HG02763 (cell line): ENCODE data around the gene EDC4.

Source experiments
- ATAC-seq: cut with Tn5 transposase; IDR thresholded peaks from one replicate; pipeline ENCODE4 v1.9.1; 2021; ENCODE audit warnings: mild to moderate bottlenecking, moderate library complexity; ENCODE audit not compliant: unreplicated experiment

The EDC4 gene

DNA sequence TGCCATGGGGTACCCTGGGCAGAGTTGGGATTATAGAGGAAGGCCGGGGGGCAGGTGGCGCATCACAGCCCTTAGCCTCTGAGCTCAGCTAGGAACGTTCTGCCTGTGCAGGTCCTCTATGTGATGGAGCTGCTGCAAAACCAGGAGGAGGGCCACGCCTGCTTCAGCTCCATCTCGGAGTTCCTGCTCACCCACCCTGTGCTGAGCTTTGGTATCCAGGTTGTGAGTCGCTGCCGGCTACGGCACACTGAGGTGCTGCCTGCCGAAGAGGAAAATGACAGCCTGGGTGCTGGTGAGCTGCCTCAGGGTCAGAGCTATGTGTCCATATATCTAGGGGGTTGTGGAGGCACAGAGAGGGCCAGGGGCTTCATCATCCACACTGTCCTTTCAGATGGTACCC, 6.0 kb downstream of the EDC4 start:
- no peak for ATAC-seq

DNA sequence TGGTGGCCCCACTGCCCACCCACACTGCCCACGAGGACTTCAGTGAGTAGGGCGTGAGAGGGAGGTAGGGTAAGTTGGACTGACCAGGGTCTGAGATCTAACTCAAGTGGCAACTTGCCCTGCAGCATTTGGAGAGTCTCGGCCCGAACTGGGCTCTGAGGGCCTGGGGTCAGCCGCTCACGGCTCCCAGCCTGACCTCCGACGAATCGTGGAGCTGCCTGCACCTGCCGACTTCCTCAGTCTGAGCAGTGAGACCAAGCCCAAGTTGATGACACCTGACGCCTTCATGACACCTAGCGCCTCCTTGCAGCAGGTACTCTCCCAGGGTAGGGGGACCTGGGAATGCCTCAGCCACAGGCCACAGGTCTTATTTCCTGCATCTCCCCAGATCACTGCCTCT, 6.6 kb downstream of the EDC4 start:
- ATAC-seq, result no peak

DNA sequence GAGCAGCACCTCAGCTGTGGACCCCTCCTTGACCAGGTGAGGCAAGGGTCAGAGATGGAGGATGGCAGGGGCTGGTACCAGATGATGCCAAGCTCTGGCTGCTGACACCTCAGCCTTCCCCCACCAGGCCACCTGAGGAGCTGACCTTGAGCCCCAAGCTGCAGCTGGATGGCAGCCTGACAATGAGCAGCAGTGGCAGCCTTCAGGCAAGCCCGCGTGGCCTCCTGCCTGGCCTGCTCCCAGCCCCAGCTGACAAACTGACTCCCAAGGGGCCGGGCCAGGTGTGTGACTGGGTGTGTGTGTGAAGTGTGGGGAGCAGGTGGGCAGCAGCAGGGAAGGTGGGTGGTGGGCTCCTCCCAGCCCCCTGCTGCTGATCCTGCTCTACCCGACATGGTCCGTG, 7.1 kb downstream of the EDC4 start:
- no peak for ATAC-seq

DNA sequence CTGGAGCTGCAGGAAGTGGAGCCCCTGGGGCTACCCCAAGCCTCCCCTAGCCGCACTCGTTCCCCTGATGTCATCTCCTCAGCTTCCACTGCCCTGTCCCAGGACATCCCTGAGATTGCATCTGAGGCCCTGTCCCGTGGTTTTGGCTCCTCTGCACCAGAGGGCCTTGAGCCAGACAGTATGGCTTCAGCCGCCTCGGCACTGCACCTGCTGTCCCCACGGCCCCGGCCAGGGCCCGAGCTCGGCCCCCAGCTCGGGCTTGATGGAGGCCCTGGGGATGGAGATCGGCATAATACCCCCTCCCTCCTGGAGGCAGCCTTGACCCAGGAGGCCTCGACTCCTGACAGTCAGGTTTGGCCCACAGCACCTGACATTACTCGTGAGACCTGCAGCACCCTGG, 7.7 kb downstream of the EDC4 start:
- ATAC-seq, result no peak

DNA sequence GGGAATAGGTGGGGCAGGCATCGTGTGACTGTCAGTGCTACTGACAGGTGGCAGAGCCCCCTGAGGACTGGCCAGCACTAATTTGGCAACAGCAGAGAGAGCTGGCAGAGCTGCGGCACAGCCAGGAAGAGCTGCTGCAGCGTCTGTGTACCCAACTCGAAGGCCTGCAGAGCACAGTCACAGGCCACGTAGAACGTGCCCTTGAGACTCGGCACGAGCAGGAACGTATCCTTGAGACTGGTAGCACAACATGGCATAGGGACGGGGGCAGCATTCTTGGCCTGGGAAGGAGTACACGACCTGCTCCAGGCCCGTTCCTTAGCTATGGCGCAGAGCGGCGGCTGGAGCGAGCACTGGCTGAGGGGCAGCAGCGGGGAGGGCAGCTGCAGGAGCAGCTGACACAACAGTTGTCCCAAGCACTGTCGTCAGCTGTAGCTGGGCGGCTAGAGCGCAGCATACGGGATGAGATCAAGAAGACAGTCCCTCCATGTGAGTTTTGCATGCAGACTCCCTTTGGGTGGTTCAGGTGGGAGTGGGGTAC, 8.8 kb downstream of the EDC4 start:
- ATAC-seq, result no peak

DNA sequence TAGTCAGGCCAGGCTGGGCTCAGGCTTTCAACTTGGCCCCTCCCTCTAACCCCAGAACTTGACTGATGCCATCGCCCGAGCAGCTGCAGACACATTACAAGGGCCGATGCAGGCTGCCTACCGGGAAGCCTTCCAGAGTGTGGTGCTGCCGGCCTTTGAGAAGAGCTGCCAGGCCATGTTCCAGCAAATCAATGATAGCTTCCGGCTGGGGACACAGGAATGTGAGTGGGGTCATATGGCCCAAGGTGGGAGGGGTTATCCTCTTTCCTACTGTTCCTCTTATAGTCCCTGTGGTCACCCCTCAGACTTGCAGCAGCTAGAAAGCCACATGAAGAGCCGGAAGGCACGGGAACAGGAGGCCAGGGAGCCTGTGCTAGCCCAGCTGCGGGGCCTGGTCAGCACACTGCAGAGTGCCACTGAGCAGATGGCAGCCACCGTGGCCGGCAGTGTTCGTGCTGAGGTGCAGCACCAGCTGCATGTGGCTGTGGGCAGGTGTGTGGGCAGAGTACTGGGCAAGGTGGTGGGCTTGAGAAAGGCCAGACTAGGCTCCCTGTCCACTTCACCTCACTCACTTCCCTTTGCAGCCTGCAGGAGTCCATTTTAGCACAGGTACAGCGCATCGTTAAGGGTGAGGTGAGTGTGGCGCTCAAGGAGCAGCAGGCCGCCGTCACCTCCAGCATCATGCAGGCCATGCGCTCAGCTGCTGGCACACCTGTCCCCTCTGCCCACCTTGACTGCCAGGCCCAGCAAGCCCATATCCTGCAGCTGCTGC, 9.7 kb downstream of the EDC4 start:
- no peak for ATAC-seq

DNA sequence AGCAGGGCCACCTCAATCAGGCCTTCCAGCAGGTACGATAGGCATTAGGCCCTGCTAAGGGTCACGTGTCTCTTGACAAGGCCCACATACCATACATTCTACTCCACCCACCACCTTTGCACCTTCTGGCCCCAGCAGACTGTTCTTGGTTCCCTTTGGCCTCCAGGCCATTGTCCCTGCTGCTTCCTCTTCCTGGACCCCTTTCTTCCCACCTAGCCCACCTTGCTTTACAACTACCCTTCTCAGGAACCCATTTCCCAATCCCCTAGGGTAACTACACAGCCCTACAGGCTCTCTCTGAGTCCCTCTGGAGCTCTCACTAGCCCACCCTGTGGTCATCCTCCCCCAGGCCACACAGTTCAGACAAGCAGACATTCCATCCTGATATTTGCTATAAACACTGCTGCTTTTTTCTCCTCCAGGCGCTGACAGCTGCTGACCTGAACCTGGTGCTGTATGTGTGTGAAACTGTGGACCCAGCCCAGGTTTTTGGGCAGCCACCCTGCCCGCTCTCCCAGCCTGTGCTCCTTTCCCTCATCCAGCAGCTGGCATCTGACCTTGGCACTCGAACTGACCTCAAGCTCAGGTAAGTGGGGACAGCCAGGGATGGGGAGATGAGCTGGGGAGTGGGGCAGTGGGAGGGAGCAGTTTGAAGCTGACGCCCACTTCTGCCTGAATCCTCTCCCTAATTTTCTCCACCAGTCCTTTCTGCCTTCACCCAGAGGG, 10.5 kb downstream of the EDC4 start:
- no peak for ATAC-seq

DNA sequence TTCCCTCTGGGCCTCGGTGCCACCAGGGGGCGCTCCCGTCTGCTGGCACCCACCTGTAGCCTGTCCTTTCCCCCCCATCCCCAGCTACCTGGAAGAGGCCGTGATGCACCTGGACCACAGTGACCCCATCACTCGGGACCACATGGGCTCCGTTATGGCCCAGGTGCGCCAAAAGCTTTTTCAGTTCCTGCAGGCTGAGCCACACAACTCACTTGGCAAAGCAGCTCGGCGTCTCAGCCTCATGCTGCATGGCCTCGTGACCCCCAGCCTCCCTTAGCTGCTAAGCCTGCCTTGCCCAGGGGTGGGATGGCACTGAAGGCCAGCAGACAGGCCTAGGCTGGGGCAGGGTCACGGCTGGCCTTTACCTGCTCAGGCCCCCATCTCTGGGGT, 11.0 kb downstream of the EDC4 start:
- ATAC-seq, result no peak

DNA sequence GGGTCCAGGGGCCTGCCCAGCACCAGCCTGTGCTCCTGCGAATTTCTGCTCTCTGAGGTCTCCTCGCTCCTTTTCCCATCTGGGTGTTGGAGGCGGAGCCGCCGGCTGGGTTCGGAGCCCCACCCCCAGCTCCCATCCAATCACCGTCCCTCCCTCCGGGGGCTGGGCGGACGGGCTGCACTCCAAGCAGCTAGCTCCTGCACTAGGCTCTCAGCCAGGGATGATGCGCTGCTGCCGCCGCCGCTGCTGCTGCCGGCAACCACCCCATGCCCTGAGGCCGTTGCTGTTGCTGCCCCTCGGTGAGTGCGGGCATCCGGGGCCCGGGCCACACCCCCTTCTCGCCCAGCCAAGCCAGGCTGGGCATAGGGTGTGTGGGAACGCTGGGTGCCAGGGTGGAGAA, 11.8 kb downstream of the EDC4 start, which contains the start of gene NRN1L:
TSS of gene NRN1L (plus strand) at position 202 of the 400 bp plus-strand sequence. CDS start at position 221, 19 bp downstream.
- ATAC-seq, result no peak

DNA sequence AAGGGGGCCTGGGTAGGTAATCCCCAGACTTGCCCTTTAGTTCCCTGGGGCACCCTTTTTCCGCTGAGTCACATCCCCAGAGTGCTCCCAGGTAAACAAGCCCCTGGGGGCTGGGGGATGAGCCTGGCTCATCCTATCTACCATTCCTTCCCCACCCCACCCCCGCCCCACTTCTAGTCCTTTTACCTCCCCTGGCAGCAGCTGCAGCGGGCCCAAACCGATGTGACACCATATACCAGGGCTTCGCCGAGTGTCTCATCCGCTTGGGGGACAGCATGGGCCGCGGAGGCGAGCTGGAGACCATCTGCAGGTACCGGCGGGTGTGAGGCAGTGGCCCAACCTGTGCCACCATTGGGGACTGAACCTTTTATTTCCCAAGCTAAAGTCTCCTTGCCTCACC, 12.7 kb downstream of the EDC4 start:
- ATAC-seq, result no peak

DNA sequence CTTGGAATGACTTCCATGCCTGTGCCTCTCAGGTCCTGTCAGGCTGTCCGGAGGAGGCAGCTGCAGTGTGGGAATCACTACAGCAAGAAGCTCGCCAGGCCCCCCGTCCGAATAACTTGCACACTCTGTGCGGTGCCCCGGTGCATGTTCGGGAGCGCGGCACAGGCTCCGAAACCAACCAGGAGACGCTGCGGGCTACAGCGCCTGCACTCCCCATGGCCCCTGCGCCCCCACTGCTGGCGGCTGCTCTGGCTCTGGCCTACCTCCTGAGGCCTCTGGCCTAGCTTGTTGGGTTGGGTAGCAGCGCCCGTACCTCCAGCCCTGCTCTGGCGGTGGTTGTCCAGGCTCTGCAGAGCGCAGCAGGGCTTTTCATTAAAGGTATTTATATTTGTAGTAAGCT, 13.1 kb downstream of the EDC4 start:
- ATAC-seq, result no peak

DNA sequence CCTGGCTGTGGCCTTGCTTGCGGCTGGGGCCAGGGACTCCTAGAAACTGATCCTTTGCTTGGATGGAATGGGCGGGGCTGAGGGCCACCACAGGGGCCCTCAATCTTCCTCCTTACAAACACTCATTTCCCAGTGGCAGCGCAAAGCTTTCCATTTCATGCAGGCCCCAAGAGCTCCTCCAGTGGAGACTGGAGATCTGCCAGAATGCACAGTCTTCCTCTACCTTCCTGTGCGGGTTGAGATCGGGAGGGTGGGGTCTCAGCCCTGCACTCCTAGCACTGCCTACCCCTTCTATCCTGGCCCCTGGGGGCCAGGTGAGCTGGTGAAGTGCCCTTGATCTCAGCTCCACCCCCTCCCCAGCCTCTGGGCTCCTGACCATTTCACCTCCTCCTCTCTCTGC, 13.5 kb downstream of the EDC4 start:
- no peak for ATAC-seq

DNA sequence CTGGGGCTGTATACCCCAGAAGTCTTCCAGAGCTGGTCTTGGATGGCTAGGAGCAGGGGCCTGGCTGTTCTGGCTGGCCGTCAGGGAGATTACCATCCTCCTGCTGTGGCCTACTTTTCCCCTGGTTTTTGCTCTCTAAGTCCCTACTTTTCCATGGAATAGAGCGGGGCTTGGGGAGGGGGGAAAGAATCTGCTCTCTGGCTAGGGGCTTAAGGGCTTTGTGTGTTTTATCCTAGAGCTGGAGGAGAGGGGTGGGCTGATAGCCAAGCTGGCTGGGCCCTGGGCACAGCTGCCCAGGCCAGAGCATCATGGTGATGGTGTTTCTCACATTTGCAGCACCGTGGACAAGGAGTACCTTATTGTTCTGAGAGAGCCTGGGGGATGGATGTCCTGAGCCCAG, 15.5 kb downstream of the EDC4 start:
- no peak for ATAC-seq

DNA sequence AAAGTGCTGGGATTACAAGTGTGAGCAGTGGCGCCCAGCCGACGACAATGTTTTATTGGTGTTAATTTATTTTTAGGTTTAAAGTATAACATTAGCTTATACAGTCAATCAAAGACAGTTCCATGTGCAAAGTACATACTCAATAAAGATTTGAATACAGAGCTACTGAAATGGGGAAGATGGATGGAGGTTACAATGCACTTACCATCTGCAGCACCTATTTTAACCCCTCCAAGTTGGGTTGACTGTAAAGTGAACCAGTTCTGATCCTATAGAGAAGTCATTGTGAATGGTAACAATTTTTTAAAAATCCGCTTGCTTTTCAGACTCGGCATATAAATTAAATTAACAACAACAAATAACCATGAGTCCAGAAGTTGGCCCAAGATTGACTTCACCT, 19.5 kb downstream of the EDC4 start:
- ATAC-seq, result no peak

DNA sequence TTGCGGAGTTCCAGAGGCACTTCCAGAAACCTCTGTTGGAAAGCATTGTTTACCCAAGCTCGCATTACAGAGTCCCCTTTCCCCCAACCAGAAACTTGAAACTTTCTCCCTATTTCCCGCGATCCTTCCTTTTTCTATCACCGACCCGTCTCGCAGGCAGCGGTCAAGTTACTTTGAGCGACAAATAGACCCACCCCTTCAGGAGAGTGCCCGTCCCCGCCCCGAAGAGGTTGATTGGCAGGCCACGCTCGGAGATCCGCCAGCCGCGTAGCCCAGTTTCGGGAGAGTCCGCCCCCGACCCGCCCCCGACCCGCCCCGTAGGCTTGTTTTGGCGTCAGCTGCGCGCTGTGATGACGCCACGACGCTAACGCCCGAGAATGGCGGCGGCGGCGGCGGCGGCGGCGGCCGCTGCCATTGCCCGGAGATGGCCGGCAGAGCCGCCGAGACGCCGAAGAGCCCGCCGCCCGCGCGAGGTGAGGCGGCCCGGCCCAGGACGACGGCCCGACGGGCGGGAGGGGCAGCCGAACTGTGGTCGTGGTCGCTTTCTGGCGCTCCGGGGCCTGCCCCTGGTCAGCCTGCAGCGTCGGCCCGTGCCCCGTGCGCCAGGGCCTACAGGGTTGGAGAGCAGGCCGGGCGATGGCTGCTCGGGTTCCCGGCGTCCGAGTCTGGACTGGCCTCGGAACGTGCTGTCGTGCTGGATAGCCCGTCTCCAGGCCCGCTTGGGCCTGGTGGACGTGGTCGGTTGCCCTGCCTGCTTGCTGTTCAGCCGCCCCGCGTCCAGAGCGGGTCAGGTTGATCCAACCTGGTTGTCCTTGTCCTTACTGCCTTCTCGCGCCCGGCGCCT, 20.3 kb downstream of the EDC4 start, which contains the start of gene PSKH1:
TSS of gene PSKH1 (plus strand) at position 356 of the 844 bp plus-strand sequence. CDS start 15,496 bp downstream, outside the sequence.
- ATAC-seq, result peak; percentile 83

DNA sequence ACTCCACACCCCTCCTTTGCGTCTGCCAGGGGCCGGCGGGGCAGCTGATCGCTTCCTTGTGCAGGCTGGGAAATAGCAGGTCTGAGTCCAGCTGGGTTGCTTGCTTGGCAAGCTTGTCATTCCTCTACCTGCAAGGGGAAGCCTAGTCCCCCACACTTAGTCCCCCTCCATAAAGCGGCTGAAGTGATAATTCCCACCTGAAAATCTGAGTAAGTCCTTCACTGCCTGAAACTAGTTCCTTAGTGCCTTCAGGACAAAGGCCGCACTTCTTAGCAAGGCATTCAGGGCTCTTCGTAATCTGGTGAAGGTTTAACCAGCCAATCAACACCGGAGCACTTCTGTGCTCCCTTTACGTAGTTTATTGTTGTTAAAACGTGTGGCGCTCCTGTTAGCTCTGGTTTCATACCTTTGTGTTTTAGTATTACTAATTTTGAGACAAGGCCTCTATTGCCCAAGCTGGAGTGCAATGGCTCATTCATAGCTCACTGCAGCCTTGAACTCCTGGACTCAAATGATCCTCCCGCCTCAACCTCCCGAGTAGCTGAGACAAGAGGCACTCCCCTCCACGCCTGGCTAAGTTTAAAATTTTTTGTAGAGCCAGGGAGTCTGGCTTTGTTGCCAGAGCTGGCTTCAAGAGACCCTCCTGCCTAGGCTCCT, 21.0 kb downstream of the EDC4 start:
- no peak for ATAC-seq

DNA sequence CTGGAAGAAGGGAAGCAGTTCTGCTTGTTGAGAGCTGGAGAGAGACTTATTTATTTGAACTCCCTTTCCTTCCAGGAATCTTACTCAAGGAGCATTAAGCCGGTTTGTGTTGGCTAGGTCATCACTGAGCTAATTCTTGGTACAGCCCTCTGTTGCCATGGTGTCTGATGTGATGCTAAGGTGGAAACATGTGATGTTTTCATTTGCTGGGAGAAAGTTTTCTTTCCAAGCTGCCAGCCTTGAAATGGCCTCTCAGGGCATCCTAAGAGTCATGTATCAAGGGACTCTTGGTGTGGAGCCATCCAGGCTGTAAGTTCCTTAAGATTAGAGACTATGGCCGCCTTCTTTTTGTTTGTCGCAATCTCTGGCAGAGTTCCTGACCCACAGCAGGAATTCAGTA, 24.4 kb downstream of the EDC4 start:
- no peak for ATAC-seq

DNA sequence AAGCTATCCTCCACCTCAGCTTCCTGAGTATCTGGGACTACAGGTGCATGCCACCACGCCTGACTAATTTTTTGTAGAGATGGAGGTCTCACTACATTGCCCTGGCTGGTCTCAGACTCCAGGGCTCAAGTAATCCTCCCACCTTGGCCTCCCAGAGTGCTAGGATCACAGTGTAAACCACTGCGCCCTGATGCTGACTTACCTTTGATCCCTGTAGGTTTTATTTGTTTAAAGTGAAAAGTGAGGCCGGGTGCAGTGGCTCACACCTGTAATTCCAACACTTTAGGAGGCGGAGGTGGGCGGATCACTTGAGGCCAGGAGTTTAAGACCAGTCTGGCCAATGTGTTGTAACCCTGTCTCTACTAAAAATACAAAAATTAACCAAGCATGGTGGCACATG, 28.9 kb downstream of the EDC4 start:
- ATAC-seq, result no peak

DNA sequence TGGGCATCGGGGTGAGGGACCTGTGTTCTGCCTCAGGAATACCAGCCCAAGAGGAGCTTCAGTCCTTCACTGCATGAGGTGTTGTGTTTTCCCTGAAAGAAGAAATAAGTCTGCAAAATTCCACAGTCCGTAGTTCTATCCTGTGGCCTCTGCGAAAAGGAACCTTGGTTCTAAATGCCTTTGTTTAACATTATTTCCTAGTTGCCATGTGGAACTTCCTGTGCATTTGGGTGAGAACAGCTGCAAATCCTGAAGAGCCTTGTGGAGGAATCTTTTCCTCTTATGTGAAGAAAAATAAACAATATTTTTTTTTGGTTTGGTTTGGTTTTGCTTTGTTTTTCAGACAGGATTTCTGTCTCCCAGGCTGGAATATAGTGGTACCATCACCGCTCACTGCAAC, 30.0 kb downstream of the EDC4 start:
- no peak for ATAC-seq

DNA sequence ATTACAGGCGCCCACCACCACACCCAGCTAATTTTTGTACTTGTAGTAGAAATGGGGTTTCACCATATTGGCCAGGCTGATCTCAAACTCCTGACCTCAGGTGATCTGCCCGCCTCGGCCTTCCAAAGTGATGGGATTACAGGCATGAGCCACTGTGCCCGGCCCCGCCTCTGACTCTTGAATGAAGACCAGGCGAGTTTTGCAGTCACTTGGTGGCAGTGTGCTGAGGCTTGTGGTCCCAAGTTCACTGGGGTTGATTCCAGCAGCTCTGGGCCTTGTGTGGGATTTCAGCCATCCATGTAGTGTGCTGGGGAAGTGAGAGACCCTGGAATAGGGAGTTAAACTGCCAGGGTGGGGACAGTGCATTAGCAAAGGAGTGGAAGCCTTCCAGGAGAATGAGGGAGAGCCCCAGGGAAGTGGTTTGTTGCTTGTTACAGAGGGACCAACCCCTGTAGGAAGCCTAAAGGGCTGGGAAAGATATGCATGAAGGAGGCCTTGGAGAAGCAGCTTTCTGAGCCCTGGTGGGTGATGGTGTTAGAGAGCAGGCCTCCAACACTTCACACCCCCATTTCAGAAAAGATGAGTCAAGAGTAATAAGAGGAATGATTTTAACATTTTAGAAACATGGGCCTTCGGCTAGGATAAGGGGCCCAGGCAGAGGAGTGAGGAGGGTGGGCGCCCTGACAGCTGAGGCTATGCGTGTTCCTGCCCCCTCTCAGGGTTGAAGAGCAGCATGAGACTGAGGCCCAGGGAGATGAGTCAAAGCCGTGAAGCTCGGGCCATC, 34.7 kb downstream of the EDC4 start:
- no peak for ATAC-seq
